Measurements from ENCODE around the gene ENSA. TPM values are rescaled to one million over a fixed set of nuclear protein-coding genes. Genes with fewer than 3 reads are reported as not detected.
"Not testable (repeated sequence)": the region's sequence is repeated elsewhere in the genome, so short reads cannot be mapped to it uniquely, and the experiment has no call there.

Gene ENSA
- polyA plus RNA-seq, 6 donors from 2014 or later: 57.1 to 85.2 (median 72.9) TPM

DNA sequence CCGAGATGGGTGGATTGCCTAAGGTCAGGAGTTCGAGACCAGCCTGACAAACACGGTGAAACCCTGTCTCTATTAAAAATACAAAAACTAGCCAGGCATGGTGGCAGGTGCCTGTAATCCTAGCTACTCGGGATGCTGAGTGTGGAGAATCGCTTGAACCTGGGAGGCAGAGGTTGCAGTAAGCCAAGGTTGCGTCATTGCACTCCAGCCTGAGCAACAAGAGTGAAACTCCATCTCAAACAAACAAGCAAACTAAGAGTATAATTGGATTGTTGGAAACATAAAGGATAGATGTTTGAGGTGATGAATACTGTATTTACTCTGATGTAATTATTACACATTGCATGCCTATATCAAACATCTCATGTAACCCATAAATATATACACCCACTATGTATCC lies 9.0 kb upstream of the ENSA start:
- not testable (repeated sequence) for H3K4me3 Mint-ChIP-seq; H3K27ac Mint-ChIP-seq; ATAC-seq (ENCODE audit: low read depth in 2 of 2); H3K36me3 Mint-ChIP-seq; DNase-seq; H3K27me3 Mint-ChIP-seq; H3K9me3 Mint-ChIP-seq
- peaks cover 7 to 14% (median 10%) of the 10 kb centered on the region in 3 donors for H3K4me1 Mint-ChIP-seq

DNA sequence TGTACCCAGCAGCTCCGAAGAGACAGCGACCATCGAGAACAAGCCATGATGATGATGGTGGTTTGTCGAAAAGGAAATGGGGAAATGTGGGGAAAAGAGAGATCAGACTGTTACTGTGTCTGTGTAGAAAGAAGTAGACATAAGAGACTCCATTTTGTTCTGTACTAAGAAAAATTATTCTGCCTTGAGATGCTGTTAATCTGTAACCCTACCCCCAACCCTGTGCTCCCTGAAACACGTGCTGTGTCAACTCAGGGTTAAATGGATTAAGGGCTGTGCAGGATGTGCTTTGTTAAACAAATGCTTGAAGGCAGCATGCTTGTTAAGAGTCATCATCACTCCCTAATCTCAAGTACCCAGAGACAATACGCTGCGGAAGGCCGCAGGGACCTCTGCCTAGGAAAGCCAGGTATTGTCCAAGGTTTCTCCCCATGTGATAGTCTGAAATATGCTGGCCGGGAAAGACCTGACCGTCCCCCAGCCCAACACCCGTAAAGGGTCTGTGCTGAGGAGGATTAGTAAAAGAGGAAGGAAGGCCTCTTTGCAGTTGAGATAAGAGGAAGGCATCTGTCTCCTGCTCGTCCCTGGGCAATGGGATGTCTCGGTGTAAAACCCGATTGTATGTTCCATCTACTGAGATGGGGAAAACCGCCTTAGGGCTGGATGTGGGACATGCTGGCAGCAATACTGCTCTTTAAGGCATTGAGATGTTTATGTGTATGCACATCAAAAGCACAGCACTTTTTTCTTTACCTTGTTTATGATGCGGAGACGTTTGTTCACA lies 5.6 kb upstream of the ENSA start:
- Mint-ChIP-seq H3K4me3 (peak overlapping the region in 1 of 8 donors; percentile 11), H3K4me1 (peaks cover 11 to 18% (median 14%) of the 10 kb centered on the region in 3 donors), H3K27ac (peak overlapping the region in 3 of 6 donors; percentile 61 to 90 (median 78))
- H3K27me3 Mint-ChIP-seq; ATAC-seq (ENCODE audit: low read depth in 2 of 2); H3K9me3 Mint-ChIP-seq; H3K36me3 Mint-ChIP-seq; DNase-seq: not testable (repeated sequence)

DNA sequence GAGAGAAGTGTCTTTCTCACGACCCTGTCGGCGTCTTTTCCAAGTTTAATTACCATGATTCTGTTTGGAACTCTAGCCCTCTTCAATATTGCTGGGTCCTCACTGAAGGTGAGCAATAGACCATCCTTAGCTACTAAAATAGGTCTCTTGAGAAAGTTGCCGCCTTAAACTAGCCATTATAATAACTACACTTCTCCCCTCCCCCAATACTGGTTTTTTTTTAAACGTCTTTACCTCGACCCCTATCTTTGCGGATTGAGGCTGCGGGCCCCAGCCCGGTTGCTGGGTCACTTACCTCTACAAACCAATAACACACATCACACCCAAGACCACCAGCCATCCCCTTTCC lies 672 bp downstream of the ENSA start:
- Mint-ChIP-seq H3K27ac (no peak overlapping the region), H3K36me3 (peaks cover 7 to 20% of the 10 kb centered on the region in 2 donors), H3K27me3 (no peaks in the 10 kb centered on the region), H3K4me3 (no peak overlapping the region), H3K4me1 (peaks cover 17 to 27% (median 23%) of the 10 kb centered on the region in 3 donors), H3K9me3 (no peaks in the 10 kb centered on the region)
- ATAC-seq (ENCODE audit: low read depth in 2 of 2) (no peak), DNase-seq (no peak)

DNA sequence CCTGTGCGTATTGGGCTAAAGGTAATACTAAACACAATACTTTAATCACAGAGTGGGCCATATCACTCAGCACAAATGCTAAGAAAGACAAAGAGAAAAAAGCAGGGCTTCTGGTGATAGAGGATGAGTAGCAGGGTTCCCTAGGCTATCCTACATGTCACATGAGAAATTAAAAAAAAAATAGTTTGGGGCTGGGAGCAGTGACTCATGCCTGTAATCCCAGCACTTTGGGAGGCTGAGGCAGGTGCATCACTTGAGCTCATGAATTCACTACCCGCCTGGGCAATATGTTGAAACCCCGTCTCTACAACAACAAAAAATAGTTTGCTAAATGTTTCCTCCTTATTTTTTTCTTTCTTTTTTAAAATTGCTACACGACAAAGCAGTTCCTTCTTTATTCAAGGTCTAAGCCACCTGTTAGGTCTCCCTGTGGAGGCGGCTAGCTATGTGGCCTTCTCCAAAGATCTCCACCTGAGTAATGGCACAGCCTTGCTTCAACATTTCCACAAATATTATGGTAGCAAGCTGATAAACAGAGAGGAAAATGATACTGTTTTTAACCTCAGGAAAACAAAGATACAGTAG lies 1.5 kb downstream of the ENSA start:
- H3K27ac Mint-ChIP-seq: peak overlapping the region in 1 of 6 donors; percentile 94
- peaks cover 17 to 27% (median 26%) of the 10 kb centered on the region in 3 donors for H3K4me1 Mint-ChIP-seq
- H3K4me3 Mint-ChIP-seq: peak overlapping the region in 1 of 8 donors; percentile 12
- no peaks in the 10 kb centered on the region for H3K9me3 Mint-ChIP-seq
- H3K36me3 Mint-ChIP-seq: peaks cover 15 to 27% of the 10 kb centered on the region in 2 donors
- no peak for DNase-seq
- ATAC-seq (ENCODE audit: low read depth in 2 of 2): no peak
- H3K27me3 Mint-ChIP-seq: no peaks in the 10 kb centered on the region

DNA sequence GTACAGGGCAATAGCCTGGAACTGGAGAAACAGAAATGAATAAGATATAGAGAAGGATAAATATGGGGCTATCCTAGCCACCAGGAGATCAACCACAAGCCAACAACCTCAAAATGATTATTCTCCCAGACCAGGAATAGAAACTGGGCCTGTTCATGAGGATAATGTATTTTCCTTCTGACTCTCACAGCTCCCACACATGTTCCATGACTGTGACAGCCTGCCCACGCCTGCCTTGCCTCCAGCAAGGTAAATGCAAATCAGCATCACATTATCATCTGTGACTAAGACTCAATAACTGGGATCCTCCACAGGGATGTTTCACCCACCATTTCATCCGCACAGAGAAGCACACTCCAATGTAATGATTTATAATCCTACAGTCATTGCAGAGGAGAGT lies 3.3 kb downstream of the ENSA start:
- no peak for ATAC-seq (ENCODE audit: low read depth in 2 of 2)
- Mint-ChIP-seq H3K4me1 (peaks cover 26 to 29% (median 27%) of the 10 kb centered on the region in 3 donors), H3K9me3 (no peaks in the 10 kb centered on the region), H3K27me3 (no peaks in the 10 kb centered on the region), H3K36me3 (peaks cover 18 to 27% of the 10 kb centered on the region in 2 donors), H3K4me3 (peak overlapping the region in 2 of 8 donors; percentile 29 to 38), H3K27ac (peak overlapping the region in 2 of 6 donors; percentile 20 to 27)
- no peak for DNase-seq

DNA sequence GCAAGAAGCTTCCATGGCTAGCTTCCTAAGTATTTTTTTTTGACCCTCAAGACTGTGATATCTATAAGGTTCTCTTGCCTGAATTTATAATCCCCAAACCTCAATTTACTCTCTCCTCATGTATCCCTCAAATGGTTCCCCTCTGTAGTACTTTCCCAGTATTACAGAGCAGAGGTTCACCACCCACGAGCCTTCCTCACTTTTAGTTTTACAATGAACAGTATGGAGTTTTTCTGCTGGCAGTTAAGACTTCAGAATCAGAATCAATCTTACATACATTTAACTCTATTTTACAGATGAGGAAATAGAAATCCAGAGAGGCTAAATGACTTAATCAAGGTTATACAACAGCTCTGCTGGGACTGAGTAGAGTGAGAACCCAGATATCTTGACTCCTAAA lies 4.9 kb downstream of the ENSA start:
- Mint-ChIP-seq H3K4me1 (peaks cover 29 to 38% (median 34%) of the 10 kb centered on the region in 3 donors), H3K4me3 (peak overlapping the region in 1 of 8 donors; percentile 13), H3K36me3 (peaks cover 25 to 27% of the 10 kb centered on the region in 2 donors)
- H3K27me3 Mint-ChIP-seq; H3K27ac Mint-ChIP-seq; DNase-seq; ATAC-seq (ENCODE audit: low read depth in 2 of 2); H3K9me3 Mint-ChIP-seq: not testable (repeated sequence)

DNA sequence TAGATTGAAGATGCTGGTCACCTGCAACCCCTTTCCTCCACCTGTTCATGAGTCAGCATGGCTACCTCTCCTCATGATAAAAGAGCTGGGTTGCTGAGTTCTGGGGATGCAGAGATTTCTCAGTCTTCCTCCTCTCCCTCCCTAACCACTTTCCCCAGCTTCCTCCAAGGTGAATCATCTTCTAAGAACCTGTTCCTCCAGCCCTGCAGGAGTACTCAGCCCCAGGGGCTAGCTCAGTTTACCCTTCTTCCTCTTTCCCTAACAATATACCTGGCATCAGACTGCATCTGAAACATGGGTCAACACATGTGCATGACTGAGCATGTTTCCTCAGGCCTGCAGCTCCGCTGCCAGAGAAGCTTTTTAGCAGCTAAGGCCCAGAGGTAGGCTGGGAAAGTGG lies 5.3 kb downstream of the ENSA start:
- Mint-ChIP-seq H3K36me3 (peaks cover 27 to 29% of the 10 kb centered on the region in 2 donors), H3K27ac (peak overlapping the region in 2 of 6 donors; percentile 70 to 85), H3K4me1 (peaks cover 33 to 42% (median 38%) of the 10 kb centered on the region in 3 donors)
- not testable (repeated sequence) for H3K27me3 Mint-ChIP-seq; ATAC-seq (ENCODE audit: low read depth in 2 of 2); H3K4me3 Mint-ChIP-seq; H3K9me3 Mint-ChIP-seq; DNase-seq

DNA sequence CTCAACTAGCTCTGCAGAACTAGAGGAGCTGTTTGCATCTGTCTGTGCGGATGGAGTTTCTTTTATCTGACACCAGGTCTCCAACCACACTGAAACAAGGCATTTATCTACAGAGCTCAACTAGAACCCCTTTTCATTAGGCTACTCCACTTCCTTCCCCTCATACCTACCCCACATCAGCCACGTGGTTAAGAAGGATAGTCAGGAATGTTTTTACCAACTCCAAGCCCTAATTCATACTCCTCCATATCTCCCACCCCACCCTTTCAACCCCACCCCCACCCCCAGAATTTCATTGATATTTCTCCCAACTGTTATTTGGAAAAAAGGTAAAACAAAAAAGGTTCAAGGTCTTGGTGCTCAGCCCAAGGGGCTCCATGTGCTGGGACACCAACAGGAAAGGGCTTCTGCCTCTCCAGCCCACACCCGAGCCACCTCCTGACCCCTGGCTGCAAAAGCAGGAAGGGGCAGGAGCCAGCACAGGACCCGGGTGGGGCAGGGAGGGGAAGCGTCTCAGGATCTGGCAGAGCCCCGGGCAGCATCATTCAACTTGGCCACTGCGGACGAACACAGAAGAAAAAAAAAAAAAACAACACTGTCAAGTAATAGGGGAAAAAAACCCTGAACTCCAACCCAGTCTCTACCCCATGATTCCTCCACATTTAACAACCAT lies 7.0 kb downstream of the ENSA start:
- H3K4me1 Mint-ChIP-seq: peaks cover 25 to 39% (median 34%) of the 10 kb centered on the region in 3 donors
- H3K9me3 Mint-ChIP-seq: no peaks in the 10 kb centered on the region

GRCh38 chr1:150621497-150622302 lies 7.7 kb downstream of the ENSA start:
- Mint-ChIP-seq H3K4me3 (peak overlapping the region in 4 of 8 donors; percentile 5 to 45 (median 34)), H3K27ac (peak overlapping the region; percentile 32 to 89 (median 70)), H3K4me1 (peaks cover 25 to 36% (median 33%) of the 10 kb centered on the region in 3 donors), H3K36me3 (peaks cover 27 to 29% of the 10 kb centered on the region in 2 donors), H3K27me3 (no peaks in the 10 kb centered on the region), H3K9me3 (no peaks in the 10 kb centered on the region)
- DNase-seq: peak; percentile 51
- ATAC-seq (ENCODE audit: low read depth in 2 of 2): peak; percentile 68 to 76

More for the DNA sequence above, 7.0 kb downstream of the ENSA start:
- ATAC-seq (ENCODE audit: low read depth in 2 of 2) (no peak), DNase-seq (no peak)
- H3K36me3 Mint-ChIP-seq: peaks cover 27 to 29% of the 10 kb centered on the region in 2 donors
- H3K4me3 Mint-ChIP-seq: no peak overlapping the region
- peak overlapping the region in 3 of 6 donors; percentile 49 to 85 (median 57) for H3K27ac Mint-ChIP-seq
- H3K27me3 Mint-ChIP-seq: no peaks in the 10 kb centered on the region

DNA sequence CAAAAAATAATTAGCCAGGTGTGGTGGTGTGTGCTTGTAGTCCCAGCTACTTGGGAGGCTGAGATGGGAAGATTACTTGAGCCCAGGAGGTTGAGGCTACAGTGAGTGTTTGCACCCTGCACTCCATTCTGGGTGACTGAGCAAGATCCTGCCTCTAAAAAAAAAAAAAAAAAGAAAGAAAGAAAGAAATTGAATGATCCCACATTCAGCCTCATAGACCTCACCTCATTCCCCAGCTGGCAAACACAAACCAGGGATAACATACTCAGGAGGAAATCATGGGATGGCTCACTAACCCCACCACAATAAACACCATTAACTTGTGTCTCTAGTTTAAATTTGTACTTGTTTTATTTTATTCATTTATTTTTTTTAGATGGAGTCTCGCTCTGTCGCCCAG lies 8.5 kb downstream of the ENSA start:
- ATAC-seq (ENCODE audit: low read depth in 2 of 2): no peak
- Mint-ChIP-seq H3K36me3 (peaks cover 25 to 30% of the 10 kb centered on the region in 2 donors), H3K27ac (peak overlapping the region; percentile 54 to 94 (median 75)), H3K9me3 (no peaks in the 10 kb centered on the region), H3K27me3 (no peaks in the 10 kb centered on the region), H3K4me3 (peak overlapping the region in 2 of 8 donors; percentile 25 to 32), H3K4me1 (peaks cover 23 to 34% (median 32%) of the 10 kb centered on the region in 3 donors)
- no peak for DNase-seq

GRCh38 chr1:150619576-150620509 lies 9.6 kb downstream of the ENSA start:
- H3K36me3 Mint-ChIP-seq: peaks cover 26 to 33% of the 10 kb centered on the region in 2 donors

More at GRCh38 chr1:150619576-150620509, 9.6 kb downstream of the ENSA start:
- Mint-ChIP-seq H3K27me3 (no peaks in the 10 kb centered on the region), H3K27ac (peak overlapping the region in 4 of 6 donors; percentile 21 to 85 (median 68)), H3K4me3 (no peak overlapping the region), H3K4me1 (peaks cover 32 to 36% (median 33%) of the 10 kb centered on the region in 3 donors), H3K9me3 (no peaks in the 10 kb centered on the region)
- DNase-seq (no peak), ATAC-seq (ENCODE audit: low read depth in 2 of 2) (peak; percentile 44 to 55)
